ENCODE measurements around the gene TMEM92.

Gene TMEM92

GRCh38 chr17:50330151-50330775, 56.0 kb downstream of the TMEM92 start:
- DNase-seq, result no peak
